Medulla oblongata (tissue), 1 donor: ENCODE data around the gene TNFRSF4.

Source experiments
- DNase-seq: peaks from one replicate; pipeline ENCODE4 v3.0.0-alpha.2; 2015; ENCODE audit errors: extremely low spot score

Gene TNFRSF4

GRCh38 chr1:1217621-1218523 is 3.9 kb upstream of the TNFRSF4 start:
- DNase-seq = no peak

DNA sequence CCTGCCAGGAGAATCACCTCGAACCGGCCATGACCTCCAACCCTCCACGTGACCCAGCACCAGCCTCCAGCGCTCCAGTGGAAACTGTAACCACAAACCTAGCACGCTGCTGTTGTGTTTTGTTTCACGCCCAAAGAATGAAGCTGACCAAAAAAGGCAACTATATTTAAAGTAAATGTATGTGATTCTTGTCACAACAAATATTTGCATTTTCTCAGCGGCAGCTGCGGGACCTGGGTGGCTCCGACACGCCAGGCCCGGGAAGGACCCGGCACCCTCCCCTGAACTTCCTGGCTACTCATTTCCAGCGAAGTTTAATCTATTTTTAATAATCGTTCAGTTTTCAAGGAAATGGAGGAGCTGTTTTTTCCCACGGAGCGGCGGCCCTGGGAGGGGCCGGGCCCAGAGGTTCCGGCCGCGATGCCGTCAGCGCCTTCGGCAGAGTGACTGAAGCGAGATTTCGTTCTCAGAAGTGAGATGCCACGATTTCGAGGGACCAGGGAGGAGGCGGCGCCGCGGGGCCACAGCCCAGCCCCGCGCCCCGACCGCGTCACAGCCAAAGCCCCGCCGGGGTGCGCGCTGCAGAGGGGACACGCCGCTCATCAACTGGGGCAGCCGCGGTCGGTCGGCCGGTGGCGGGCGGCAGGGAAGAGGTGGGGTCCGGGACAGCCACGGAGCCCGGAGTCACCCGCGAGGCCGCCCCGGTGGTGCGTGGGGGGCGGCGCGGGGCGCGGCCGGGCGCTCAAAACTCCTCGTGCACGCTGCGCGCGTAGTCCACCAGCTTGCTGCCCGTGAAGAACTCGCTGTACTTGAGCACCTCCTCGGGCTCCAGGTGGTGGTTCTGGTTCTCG is 3.0 kb upstream of the TNFRSF4 start:
- DNase-seq = no peak

- DNase-seq = no peak
These were observed 2.1 kb upstream of the TNFRSF4 start for GRCh38 chr1:1215881-1216605.

DNA sequence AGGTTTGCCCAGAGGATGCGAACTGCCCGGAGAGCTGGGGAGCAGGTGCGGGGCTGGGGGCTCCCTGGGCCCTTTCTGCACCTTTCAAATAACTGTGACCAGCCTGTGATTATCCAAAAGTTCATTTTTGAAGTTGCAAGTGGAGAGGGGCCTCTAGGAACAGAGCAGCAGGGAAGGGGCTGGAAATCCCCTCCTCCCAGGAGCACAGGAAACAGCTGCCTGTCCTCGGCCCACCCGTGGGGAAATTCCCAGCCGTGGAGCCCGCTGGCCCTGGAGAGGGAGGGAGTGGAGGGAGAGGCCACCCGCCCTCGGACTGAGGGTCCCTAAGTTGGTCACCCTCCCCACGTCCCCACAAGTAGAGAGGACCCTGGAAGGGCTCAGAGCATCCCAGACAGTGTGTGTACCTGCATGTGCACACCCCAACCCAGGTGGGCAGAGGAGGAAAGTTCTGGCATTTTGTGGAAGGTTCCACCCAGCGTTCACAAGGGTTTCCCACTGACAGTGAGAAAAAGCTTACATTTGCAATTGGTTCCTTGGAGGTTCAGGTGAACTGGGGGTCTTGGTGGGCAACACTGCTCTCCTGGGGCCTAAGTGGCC is 1.2 kb upstream of the TNFRSF4 start:
- no peak for DNase-seq

DNA sequence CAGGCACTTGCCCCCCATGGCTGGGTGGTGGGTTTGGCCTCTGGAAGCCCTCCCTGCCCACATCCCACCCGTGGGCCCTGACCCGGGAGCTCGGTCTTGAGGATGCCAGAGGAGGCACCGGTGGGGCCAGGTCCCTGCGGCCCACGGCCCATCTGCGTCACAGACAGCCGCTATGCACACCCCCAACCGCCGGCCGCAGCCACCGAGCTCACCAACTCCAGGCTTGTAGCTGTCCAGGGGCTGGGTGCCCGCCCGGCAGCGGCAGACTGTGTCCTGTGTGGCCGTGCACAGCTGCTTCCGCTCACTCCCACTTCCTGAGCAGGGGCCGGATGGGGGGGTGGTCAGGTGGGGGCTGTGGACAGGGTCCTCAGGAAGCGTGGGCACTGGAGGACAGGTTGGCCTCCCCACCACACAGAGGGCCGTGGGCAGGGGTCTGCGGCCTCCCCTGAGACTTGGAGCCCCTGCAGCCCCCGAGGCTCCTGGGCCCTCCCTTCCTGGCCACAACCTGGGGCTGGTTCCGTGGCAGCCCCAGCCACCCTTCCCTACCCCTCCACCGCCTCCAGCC is 1.1 kb downstream of the TNFRSF4 start:
- DNase-seq = no peak

GRCh38 chr1:1211541-1212441 is 2.2 kb downstream of the TNFRSF4 start:
- DNase-seq = no peak

- DNase-seq = no peak
These were observed 3.0 kb downstream of the TNFRSF4 start for GRCh38 chr1:1210726-1211540.

GRCh38 chr1:1208713-1209433 is 5.1 kb downstream of the TNFRSF4 start:
- no peak for DNase-seq

DNA sequence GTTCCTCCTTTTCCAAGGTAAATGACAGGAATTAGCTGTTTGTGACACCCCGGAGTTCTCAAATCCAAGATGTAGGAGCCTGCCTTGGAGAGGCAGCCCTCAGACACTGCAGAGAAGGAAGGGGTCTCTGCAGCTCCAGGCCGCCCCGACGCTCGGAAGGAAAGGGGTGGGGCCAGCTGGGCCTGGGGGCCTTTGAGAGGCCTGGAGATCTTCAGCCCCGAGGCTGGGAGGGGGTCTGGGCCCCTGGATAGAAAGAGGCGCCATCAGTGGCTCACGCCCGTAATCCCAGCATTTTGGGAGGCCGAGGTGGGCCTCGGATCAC is 6.4 kb downstream of the TNFRSF4 start:
- no peak for DNase-seq

- no peak for DNase-seq
These were observed 6.9 kb downstream of the TNFRSF4 start for GRCh38 chr1:1206966-1207531.

GRCh38 chr1:1206376-1206965 is 7.5 kb downstream of the TNFRSF4 start, which contains the start of gene TNFRSF18:
TSS of gene TNFRSF18 (minus strand) at chr1:1206592. CDS start at chr1:1206571, 21 bp downstream.
- DNase-seq = no peak

DNA sequence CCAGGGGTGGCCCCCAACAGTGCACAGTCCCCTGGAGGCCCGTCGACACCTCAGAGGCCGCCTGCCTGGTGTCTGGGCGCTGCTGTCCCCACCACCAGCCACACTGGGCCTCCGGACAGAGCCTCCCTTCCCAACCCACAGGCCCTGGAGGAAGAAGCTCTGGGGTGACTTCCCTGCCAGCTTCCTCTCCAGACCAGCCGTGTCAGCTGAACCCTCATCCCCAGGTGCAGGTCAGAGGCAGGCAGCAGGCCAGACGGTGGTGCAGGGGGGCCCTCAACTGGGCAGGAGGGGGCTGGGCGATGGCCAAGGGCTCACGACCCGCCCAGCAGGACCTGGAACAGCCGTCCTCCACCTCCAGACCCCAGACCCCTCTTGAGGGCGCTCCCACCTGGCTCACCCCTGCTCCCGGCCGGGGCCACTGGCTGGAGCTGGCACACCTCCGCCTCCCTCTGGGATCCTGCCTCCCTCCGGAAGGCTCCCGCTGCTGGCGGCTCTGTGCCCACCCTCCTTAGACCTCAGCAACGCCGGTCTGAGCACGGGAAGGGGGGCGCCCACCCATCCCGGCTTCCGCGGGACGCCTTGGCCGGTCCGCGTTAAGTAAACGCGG is 8.1 kb downstream of the TNFRSF4 start:
- no peak for DNase-seq

GRCh38 chr1:1204998-1205768 is 8.8 kb downstream of the TNFRSF4 start:
- DNase-seq = no peak

GRCh38 chr1:1204425-1204920 is 9.5 kb downstream of the TNFRSF4 start:
- no peak for DNase-seq

GRCh38 chr1:1203561-1204424 is 10.2 kb downstream of the TNFRSF4 start:
- DNase-seq = no peak
